ENCODE measurements around the gene SERPINE2.

The SERPINE2 gene

GRCh38 chr2:224039080-224039769 is at the start of gene SERPINE2:
SERPINE2 (minus strand) TSS chr2:224039286; CDS start chr2:224001900, 37,386 bp downstream.
- peak; percentile 45 for DNase-seq (ENCODE audit: low read depth)

- peak; percentile 89 for DNase-seq (ENCODE audit: low read depth)
Observed at GRCh38 chr2:224086226-224086914, 47.3 kb upstream of the SERPINE2 start.

- no peak for DNase-seq (ENCODE audit: low read depth)
Observed at GRCh38 chr2:224085811-224086210, 46.7 kb upstream of the SERPINE2 start.

GRCh38 chr2:224085246-224085645 is 46.2 kb upstream of the SERPINE2 start:
- DNase-seq (ENCODE audit: low read depth) = peak; percentile 64

GRCh38 chr2:224084266-224084892 is 45.3 kb upstream of the SERPINE2 start:
- no peak for DNase-seq (ENCODE audit: low read depth)

GRCh38 chr2:224083638-224084037 is 44.6 kb upstream of the SERPINE2 start:
- no peak for DNase-seq (ENCODE audit: low read depth)

- DNase-seq (ENCODE audit: low read depth) = no peak
Observed at GRCh38 chr2:224078656-224079055, 39.6 kb upstream of the SERPINE2 start.

GRCh38 chr2:224077773-224078507 is 38.9 kb upstream of the SERPINE2 start:
- DNase-seq (ENCODE audit: low read depth) = no peak

- DNase-seq (ENCODE audit: low read depth) = no peak
Observed at GRCh38 chr2:224075588-224075987, 36.5 kb upstream of the SERPINE2 start.

GRCh38 chr2:224073676-224074075 is 34.6 kb upstream of the SERPINE2 start:
- DNase-seq (ENCODE audit: low read depth) = no peak

- no peak for DNase-seq (ENCODE audit: low read depth)
Observed at GRCh38 chr2:224072541-224073188, 33.6 kb upstream of the SERPINE2 start.

GRCh38 chr2:224069172-224069571 is 30.1 kb upstream of the SERPINE2 start:
- no peak for DNase-seq (ENCODE audit: low read depth)

GRCh38 chr2:224063298-224063648 is 24.2 kb upstream of the SERPINE2 start:
- no peak for DNase-seq (ENCODE audit: low read depth)

GRCh38 chr2:224062481-224063297 is 23.6 kb upstream of the SERPINE2 start:
- DNase-seq (ENCODE audit: low read depth) = no peak

GRCh38 chr2:224060783-224061482 is 21.8 kb upstream of the SERPINE2 start:
- no peak for DNase-seq (ENCODE audit: low read depth)

- DNase-seq (ENCODE audit: low read depth) = no peak
Observed at GRCh38 chr2:224059178-224059577, 20.1 kb upstream of the SERPINE2 start.

- DNase-seq (ENCODE audit: low read depth) = no peak
Observed at GRCh38 chr2:224058048-224058775, 19.1 kb upstream of the SERPINE2 start.

- no peak for DNase-seq (ENCODE audit: low read depth)
Observed at GRCh38 chr2:224056889-224057288, 17.8 kb upstream of the SERPINE2 start.

GRCh38 chr2:224055101-224055500 is 16.0 kb upstream of the SERPINE2 start:
- no peak for DNase-seq (ENCODE audit: low read depth)

- DNase-seq (ENCODE audit: low read depth) = no peak
Observed at GRCh38 chr2:224046752-224047151, 7.7 kb upstream of the SERPINE2 start.

All from fibroblast of the conjunctiva (primary cell).